SU-DHL-6 (cell line): ENCODE measurements around the gene ABHD11.

Source experiments
- CTCF ChIP-seq: fragments of 200-600 bp; sonication (generic); IDR thresholded peaks from one replicate; pipeline ENCODE4 v1.5.1; 2017; ENCODE audit warnings: antibody characterized with exemption, mild to moderate bottlenecking, low read length, moderate library complexity; ENCODE audit not compliant: insufficient read depth, poor library complexity, severe bottlenecking
- EZH2phosphoT487 ChIP-seq: fragments of 200-600 bp; sonication (generic), shearing (Covaris generic); conservative IDR thresholded peaks from 2 replicates; pipeline ENCODE4 v1.6.1; 2018; ENCODE audit warnings: mild to moderate bottlenecking, antibody characterized with exemption, low read length, moderate library complexity, mixed read lengths

DNA sequence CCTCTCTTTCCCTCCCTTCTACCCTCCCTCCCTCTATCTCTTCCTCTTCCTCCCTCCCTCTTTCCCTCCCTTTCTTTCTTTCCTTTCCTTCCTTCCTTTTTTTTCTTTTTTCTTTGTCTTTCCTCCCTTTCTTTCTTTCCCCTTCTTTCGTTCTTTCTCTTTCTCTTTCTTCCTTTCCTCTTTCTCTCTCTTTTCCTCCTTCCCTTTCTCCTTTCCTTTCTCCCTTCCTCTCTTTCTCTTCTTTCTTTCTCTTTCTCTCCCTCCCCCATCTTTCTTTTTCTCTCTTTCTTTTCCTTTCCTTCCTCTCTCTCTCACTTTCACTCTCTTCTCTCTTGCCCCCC, 24.0 kb upstream of the ABHD11 start:
- TF ChIP-seq CTCF (no peak), EZH2phosphoT487 (no peak)
